IMR-90 (cell line): Measurements from ENCODE around the gene AUTS2. TPM values are rescaled to one million over a fixed set of nuclear protein-coding genes. Genes with fewer than 3 reads are reported as not detected.

Experiments used
- ATAC-seq: fragments of 200-7000 bp; cut with Tn5 transposase; 2 replicates; pipeline ENCODE4 v1.9.1; 2020; ENCODE audit warnings: low read depth, mild to moderate bottlenecking, moderate library complexity
- BruUV-seq: library from RNA; stranded (reverse); fragments of 400-500 nt; replicated peaks from 2 replicates; lab custom pipeline; 2021; lab: Mats Ljungman, UMichigan
- CTCF ChIA-PET: fragments of 300-600 bp; formaldehyde crosslinking; extraction: SDS; loops from one replicate; lab custom pipeline; 2021; ENCODE audit warnings: antibody characterized with exemption; lab: Yijun Ruan, JAX
- POLR2A ChIA-PET: fragments of 300-600 bp; sonication (Branson Sonifier 250); formaldehyde crosslinking; loops from one replicate; lab custom pipeline; 2022; ENCODE audit warnings: antibody characterized with exemption; ENCODE audit not compliant: unreplicated experiment; lab: Charles Lee
- DNase-seq: peaks from one replicate; pipeline ENCODE4 v3.0.0; 2013
- H2AFZ ChIP-seq: replicated peaks from 2 replicates; pipeline ENCODE3; 2013; ENCODE audit warnings: low read length, mild to moderate bottlenecking; ENCODE audit not compliant: poor library complexity
- H2AK5ac ChIP-seq: 2 replicates; pipeline ENCODE4 v1.6.1; 2013; ENCODE audit warnings: low read depth, low read length, inconsistent platforms
- H2AK9ac ChIP-seq: replicated peaks from 2 replicates; pipeline ENCODE3; 2013; ENCODE audit warnings: mild to moderate bottlenecking, low read depth, low read length, moderate library complexity; ENCODE audit not compliant: poor library complexity
- H2BK120ac ChIP-seq: 2 replicates; pipeline ENCODE4 v1.6.1; 2013; ENCODE audit warnings: low read depth, low read length, inconsistent platforms
- H2BK15ac ChIP-seq: 3 replicates; pipeline ENCODE4 v1.6.1; 2013; ENCODE audit warnings: low read depth, low read length, inconsistent platforms
- H2BK20ac ChIP-seq: 2 replicates; pipeline ENCODE4 v1.6.1; 2013; ENCODE audit warnings: low read depth, mild to moderate bottlenecking, inconsistent platforms, low read length, moderate library complexity
- H2BK5ac ChIP-seq: 2 replicates; pipeline ENCODE4 v1.6.1; 2013; ENCODE audit warnings: mild to moderate bottlenecking, low read depth, low read length, inconsistent platforms; ENCODE audit not compliant: poor library complexity, severe bottlenecking
- H3K14ac ChIP-seq: replicated peaks from 2 replicates; pipeline ENCODE4 v1.6.1; 2013; ENCODE audit warnings: low read depth, low read length, inconsistent platforms
- H3K18ac ChIP-seq: 2 replicates; pipeline ENCODE4 v1.6.1; 2013; ENCODE audit warnings: low read depth, low read length, control low read depth
- H3K23ac ChIP-seq: 2 replicates; pipeline ENCODE4 v1.6.1; 2013; ENCODE audit warnings: low read depth, low read length, inconsistent platforms
- H3K27ac ChIP-seq: 2 replicates; pipeline ENCODE4 v1.5.1; 2013; ENCODE audit warnings: mild to moderate bottlenecking, control low read depth, low read length; ENCODE audit not compliant: insufficient read depth
- H3K27me3 ChIP-seq: 2 replicates; pipeline ENCODE4 v1.6.1; 2013; ENCODE audit warnings: low read length; ENCODE audit not compliant: control insufficient read depth, insufficient read depth
- H3K36me3 ChIP-seq: 2 replicates; pipeline ENCODE4 v1.6.1; 2013; ENCODE audit warnings: low read length, mixed read lengths; ENCODE audit not compliant: control insufficient read depth, insufficient read depth
- H3K4ac ChIP-seq: 2 replicates; pipeline ENCODE4 v1.6.1; 2013; ENCODE audit warnings: low read depth, low read length, inconsistent platforms
- H3K4me1 ChIP-seq: 2 replicates; pipeline ENCODE4 v1.6.1; 2013; ENCODE audit warnings: low read length, mixed read lengths; ENCODE audit not compliant: control insufficient read depth, insufficient read depth
- H3K4me2 ChIP-seq: 2 replicates; pipeline ENCODE4 v1.6.1; 2013; ENCODE audit warnings: low read depth, mild to moderate bottlenecking, control low read depth, low read length, moderate library complexity
- H3K4me3 ChIP-seq: 2 replicates; pipeline ENCODE4 v1.5.1; 2013; ENCODE audit warnings: low read depth, mild to moderate bottlenecking, control low read depth, low read length, moderate library complexity; ENCODE audit not compliant: insufficient read depth
- H3K56ac ChIP-seq: 2 replicates; pipeline ENCODE4 v1.6.1; 2013; ENCODE audit warnings: low read length, inconsistent platforms; ENCODE audit not compliant: insufficient read depth; ENCODE audit errors: extremely low read depth
- H3K79me1 ChIP-seq, 2 experiments: 2 replicates each; pipeline ENCODE4 v1.6.1; 2013; ENCODE audit warnings: low read length in 2 of 2, inconsistent platforms in 1 of 2, low read depth in 1 of 2
- H3K9ac ChIP-seq: 2 replicates; pipeline ENCODE4 v1.6.1; 2013; ENCODE audit warnings: low read depth, low read length, control low read depth
- H3K9me1 ChIP-seq: 2 replicates; pipeline ENCODE4 v1.6.1; 2013; ENCODE audit warnings: low read length, inconsistent platforms; ENCODE audit not compliant: insufficient read depth
- H3K9me3 ChIP-seq: 2 replicates; pipeline ENCODE4 v1.6.1; 2013; ENCODE audit warnings: low read length; ENCODE audit not compliant: control insufficient read depth, insufficient read depth
- H4K20me1 ChIP-seq: 2 replicates; pipeline ENCODE4 v1.6.1; 2013; ENCODE audit warnings: low read length, inconsistent platforms; ENCODE audit not compliant: insufficient read depth
- H4K5ac ChIP-seq: 2 replicates; pipeline ENCODE4 v1.6.1; 2013; ENCODE audit warnings: mild to moderate bottlenecking, low read depth, low read length, control low read depth
- H4K8ac ChIP-seq, 2 experiments: 2 replicates each; pipeline ENCODE4 v1.6.1; 2013; ENCODE audit warnings: low read depth in 2 of 2, low read length in 2 of 2, control low read depth in 1 of 2, inconsistent platforms in 1 of 2
- H4K91ac ChIP-seq: 2 replicates; pipeline ENCODE4 v1.6.1; 2013; ENCODE audit warnings: low read depth, low read length, inconsistent platforms; ENCODE audit not compliant: insufficient read depth
- BHLHE40 ChIP-seq: fragments of 150-350 bp; IDR thresholded peaks from 2 replicates; pipeline ENCODE4 v1.6.1; 2016; ENCODE audit warnings: mild to moderate bottlenecking, low read depth, low read length
- CEBPB ChIP-seq: IDR thresholded peaks from 2 replicates; pipeline ENCODE4 v1.6.1; 2012; ENCODE audit warnings: low read depth, low read length, improper control_type of control experiment
- CHD1 ChIP-seq: IDR thresholded peaks from 2 replicates; pipeline ENCODE4 v1.6.1; 2012; ENCODE audit warnings: low read depth, low read length, improper control_type of control experiment
- CTCF ChIP-seq: conservative IDR thresholded peaks from 2 replicates; pipeline ENCODE4 v1.5.1; 2012; ENCODE audit warnings: mild to moderate bottlenecking, low read depth, low read length, improper control_type of control experiment
- ELK1 ChIP-seq: fragments of 150-350 bp; IDR thresholded peaks from 2 replicates; pipeline ENCODE4 v1.6.1; 2016; ENCODE audit warnings: low read depth, mild to moderate bottlenecking, low read length, moderate library complexity, borderline replicate concordance
- FOS ChIP-seq: fragments of 150-350 bp; IDR thresholded peaks from 2 replicates; pipeline ENCODE4 v1.6.1; 2016; ENCODE audit warnings: low read depth, low read length
- MAFK ChIP-seq: IDR thresholded peaks from 2 replicates; pipeline ENCODE4 v1.6.1; 2012; ENCODE audit warnings: low read depth, low read length, improper control_type of control experiment
- MAZ ChIP-seq: IDR thresholded peaks from 2 replicates; pipeline ENCODE4 v1.6.1; 2012; ENCODE audit warnings: low read depth, mild to moderate bottlenecking, low read length, improper control_type of control experiment, moderate library complexity, borderline replicate concordance
- MXI1 ChIP-seq: IDR thresholded peaks from 2 replicates; pipeline ENCODE4 v1.6.1; 2012; ENCODE audit warnings: low read depth, mild to moderate bottlenecking, low read length, moderate library complexity, borderline replicate concordance
- NFE2L2 ChIP-seq: fragments of 150-350 bp; IDR thresholded peaks from 2 replicates; pipeline ENCODE4 v1.6.1; 2016; ENCODE audit warnings: low read depth, mild to moderate bottlenecking, low read length
- POLR2A ChIP-seq: IDR thresholded peaks from 2 replicates; pipeline ENCODE4 v1.6.1; 2012; ENCODE audit warnings: mild to moderate bottlenecking, low read depth, low read length
- RAD21 ChIP-seq: IDR thresholded peaks from 2 replicates; pipeline ENCODE4 v1.6.1; 2012; ENCODE audit warnings: low read length, improper control_type of control experiment
- RCOR1 ChIP-seq: IDR thresholded peaks from 2 replicates; pipeline ENCODE4 v1.6.1; 2012; ENCODE audit warnings: mild to moderate bottlenecking, low read length, improper control_type of control experiment; ENCODE audit not compliant: insufficient replicate concordance
- RFX5 ChIP-seq: IDR thresholded peaks from 2 replicates; pipeline ENCODE4 v1.8.0; 2012; ENCODE audit warnings: low read depth, mild to moderate bottlenecking, low read length, moderate library complexity
- SMC3 ChIP-seq: fragments of 150-350 bp; IDR thresholded peaks from 2 replicates; pipeline ENCODE4 v1.6.1; 2016; ENCODE audit warnings: low read depth, mild to moderate bottlenecking, antibody characterized with exemption, low read length, moderate library complexity
- USF2 ChIP-seq: fragments of 150-350 bp; IDR thresholded peaks from 2 replicates; pipeline ENCODE4 v1.6.1; 2017; ENCODE audit warnings: mild to moderate bottlenecking, antibody characterized with exemption, low read length, low read depth
- WGBS, 2 experiments: methylation state at CpG; one replicate each; pipeline versions ENCODE4 v1.1.5 to v1.1.7; 2013; ENCODE audit warnings: missing lambda C conversion rate in 2 of 2; ENCODE audit not compliant: insufficient read length in 1 of 2; ENCODE audit errors: extremely low coverage in 2 of 2; 5-methylcytosine and 5-hydroxymethylcytosine counted together
- dilution Hi-C: fragments of 300-500 bp; cut with HindIII; formaldehyde crosslinking; loops from one replicate; pipeline ENCODE4 v1.14.3; 2018; ENCODE audit warnings: low sequenced_read_pairs; ENCODE audit not compliant: unreplicated experiment
- in situ Hi-C: fragments of 300-500 bp; cut with MboI; formaldehyde crosslinking; loops from 3 replicates; pipeline ENCODE4 v1.14.3; 2019; ENCODE audit warnings: low sequenced_read_pairs, inconsistent platforms, mixed read lengths
- intact Hi-C: fragments of 100-400 bp; cut with micrococcal nuclease; formaldehyde crosslinking; loops from 2 replicates; pipeline ENCODE4 v1.10.0; 2022
- polyA plus RNA-seq, 3 experiments: library from polyadenylated mRNA; depleted of rRNA; stranded (reverse); fragments of >200 nt; gene quantifications; 2 replicates each; pipeline ENCODE4 v1.2.3, GENCODE V29; 2012; ENCODE audit warnings: low replicate concordance in 1 of 3
- total RNA-seq: library from RNA; depleted of rRNA; stranded (reverse); fragments of >200 nt; gene quantifications from 2 replicates; pipeline ENCODE4 v1.2.3, GENCODE V29; 2012

AUTS2 gene
- total and polyA plus RNA-seq, 2 of the 4 experiments (the other 2 are of a cell fraction): 0.90 to 3.0 TPM

- no peak overlapping the region for H3K18ac ChIP-seq
- no peak overlapping the region for H4K8ac ChIP-seq
- no peaks in the 10 kb centered on the region for H3K9me3 ChIP-seq
- no peak overlapping the region for H2BK120ac ChIP-seq
- no peak overlapping the region for H3K27ac ChIP-seq
- TF ChIP-seq USF2: no peak
- no peak for TF ChIP-seq SMC3
- TF ChIP-seq BHLHE40: no peak
- no peak for TF ChIP-seq CTCF
- TF ChIP-seq CHD1: no peak
- no peak for TF ChIP-seq MAZ
- TF ChIP-seq MXI1: no peak
- no peak for TF ChIP-seq POLR2A
- TF ChIP-seq RCOR1: no peak
- no peak for TF ChIP-seq FOS
- no peak for TF ChIP-seq RAD21
- no peak for TF ChIP-seq MAFK
- no peak for TF ChIP-seq RFX5
- TF ChIP-seq NFE2L2: no peak
- TF ChIP-seq CEBPB: no peak
- no peak for TF ChIP-seq ELK1
- no peak overlapping the region for H4K91ac ChIP-seq
- H3K14ac ChIP-seq: no peak overlapping the region
- POLR2A ChIA-PET: no interaction called here
- dilution Hi-C loops: no loop called here
- no CpG with 5 or more reads among the region's 7 CpGs for WGBS, 2 experiments
- no peaks in the 10 kb centered on the region for H3K27me3 ChIP-seq
- H4K5ac ChIP-seq: no peak overlapping the region
- no peak overlapping the region for H2AK5ac ChIP-seq
- H3K9ac ChIP-seq: no peak overlapping the region
- no peak overlapping the region for H2BK15ac ChIP-seq
- H3K4ac ChIP-seq: no peak overlapping the region
- DNase-seq: peak; percentile 36
- no peak overlapping the region for H3K56ac ChIP-seq
- no peaks in the 10 kb centered on the region for H3K36me3 ChIP-seq
- H3K79me1 ChIP-seq: no peaks in the 10 kb centered on the region
- peak; percentile 53; the same call in 1 of the 2 replicates for ATAC-seq
- CTCF ChIA-PET: no interaction called here
- BruUV-seq: no TSS peak
- H2BK5ac ChIP-seq: no peak overlapping the region
- intact Hi-C loops: no loop called here
- H2AK9ac ChIP-seq: no peak overlapping the region
- no peaks in the 10 kb centered on the region for H3K4me1 ChIP-seq
- no peaks in the 10 kb centered on the region for H3K9me1 ChIP-seq
- no peak overlapping the region for H2BK20ac ChIP-seq
- in situ Hi-C loops: no loop called here
- H3K23ac ChIP-seq: no peak overlapping the region
- no peaks in the 10 kb centered on the region for H4K20me1 ChIP-seq
- no peak overlapping the region for H3K4me3 ChIP-seq
- no peak overlapping the region for H3K4me2 ChIP-seq
- H2AFZ ChIP-seq: no peak overlapping the region
Observed at GRCh38 chr7:69871213-69871885, 273.1 kb downstream of the AUTS2 start.
